IgD-negative memory B cell (primary cell): Measurements from ENCODE around the gene SRC. TPM values are rescaled to one million over a fixed set of nuclear protein-coding genes. Genes with fewer than 3 reads are reported as not detected.

ENCODE experiments used
- H3K27ac Mint-ChIP-seq, 3 donors: one replicate each; pipeline ENCODE4 v1.8.0; 2020 to 2022; ENCODE audit warnings: mild to moderate bottlenecking in 3 of 3, mixed read lengths in 3 of 3, moderate library complexity in 1 of 3
- H3K27me3 Mint-ChIP-seq: one replicate; pipeline ENCODE4 v1.8.0; 2021; ENCODE audit warnings: mixed read lengths
- H3K36me3 Mint-ChIP-seq: one replicate; pipeline ENCODE4 v1.8.0; 2020; ENCODE audit warnings: mild to moderate bottlenecking, mixed read lengths
- H3K4me1 Mint-ChIP-seq, 3 donors: one replicate each; pipeline ENCODE4 v1.8.0; 2020 to 2022; ENCODE audit warnings: mixed read lengths in 3 of 3, mild to moderate bottlenecking in 1 of 3
- H3K4me3 Mint-ChIP-seq, 4 donors: one replicate each; pipeline ENCODE4 v1.8.0; 2020 to 2022; ENCODE audit warnings: mild to moderate bottlenecking in 4 of 4, mixed read lengths in 4 of 4, moderate library complexity in 3 of 4
- H3K9me3 Mint-ChIP-seq, 3 donors: one replicate each; pipeline ENCODE4 v1.8.0; 2020 to 2021; ENCODE audit warnings: mixed read lengths in 3 of 3, mild to moderate bottlenecking in 1 of 3
- polyA plus RNA-seq: library from polyadenylated mRNA; unstranded; fragments of 300-500 nt; fragmentation: Illumina TruSeq; gene quantifications from one replicate; pipeline ENCODE4 v1.2.3, GENCODE V29; 2021

SRC gene
- polyA plus RNA-seq, 1 donor from 2014 or later, result 2.3 TPM

- Mint-ChIP-seq H3K36me3 (peaks cover 3% of the 10 kb centered on the region), H3K9me3 (no peaks in the 10 kb centered on the region), H3K4me1 (peaks cover 0 to 3% (median 2%) of the 10 kb centered on the region in 3 donors), H3K27me3 (peaks cover 16% of the 10 kb centered on the region), H3K27ac (peak overlapping the region in 1 of 3 donors; percentile 91), H3K4me3 (no peak overlapping the region)
These were observed 76.0 kb downstream of the SRC start for GRCh38 chr20:37421988-37422387.

DNA sequence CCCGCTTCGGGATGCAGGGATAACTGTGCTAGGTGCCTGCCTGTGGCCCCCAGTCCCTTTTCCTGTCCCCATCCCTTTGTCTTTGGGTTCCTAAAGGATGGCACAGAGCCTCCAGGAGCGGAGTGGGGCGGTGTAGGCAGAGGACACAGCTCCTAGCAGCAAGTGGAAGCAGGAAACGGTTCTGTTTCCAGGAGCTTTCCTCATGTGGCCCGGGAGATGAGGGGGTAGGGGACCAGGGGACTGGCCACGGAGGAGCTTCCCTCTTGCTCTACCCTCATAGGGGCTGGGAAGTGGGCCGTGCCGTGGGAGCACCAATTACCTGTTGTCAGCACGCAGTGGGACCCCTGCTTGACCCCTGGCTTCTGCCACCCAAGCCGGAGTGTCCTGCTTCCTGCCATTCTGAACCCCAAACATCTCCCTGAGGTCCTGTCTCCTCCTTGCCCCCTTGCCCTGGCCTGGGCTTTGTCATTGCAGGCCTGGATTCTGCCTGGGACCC is 76.9 kb downstream of the SRC start:
- H3K36me3 Mint-ChIP-seq, result peaks cover 3% of the 10 kb centered on the region
- H3K27ac Mint-ChIP-seq, result no peak overlapping the region
- no peak overlapping the region for H3K4me3 Mint-ChIP-seq
- peaks cover 16% of the 10 kb centered on the region for H3K27me3 Mint-ChIP-seq
- peaks cover 0 to 3% (median 2%) of the 10 kb centered on the region in 3 donors for H3K4me1 Mint-ChIP-seq
- no peaks in the 10 kb centered on the region for H3K9me3 Mint-ChIP-seq

DNA sequence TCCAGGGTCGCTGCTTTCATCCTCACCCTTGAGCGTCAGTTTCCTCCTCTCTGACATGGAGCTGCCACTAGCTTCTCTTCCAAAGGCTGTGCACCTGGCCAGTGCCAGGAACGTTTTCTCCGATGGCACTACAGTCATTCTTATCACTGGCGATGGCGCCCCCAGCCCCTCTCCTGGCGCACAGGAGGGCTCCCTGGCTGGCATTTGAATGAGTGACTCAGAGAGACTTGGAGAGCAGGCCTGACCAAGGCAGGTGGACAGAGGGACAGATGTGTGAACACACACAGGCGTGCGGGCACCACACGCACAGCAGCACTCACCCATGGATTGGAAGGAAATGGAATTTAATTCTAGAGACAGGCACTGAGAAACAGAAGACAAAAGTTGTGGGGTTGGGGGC is 77.6 kb downstream of the SRC start:
- Mint-ChIP-seq H3K27ac (no peak overlapping the region), H3K4me1 (peaks cover 0 to 3% (median 2%) of the 10 kb centered on the region in 3 donors), H3K36me3 (peaks cover 3% of the 10 kb centered on the region), H3K9me3 (no peaks in the 10 kb centered on the region), H3K4me3 (no peak overlapping the region), H3K27me3 (peaks cover 16% of the 10 kb centered on the region)

GRCh38 chr20:37424062-37424851 is 78.3 kb downstream of the SRC start:
- no peak overlapping the region for H3K4me3 Mint-ChIP-seq
- peaks cover 3% of the 10 kb centered on the region for H3K36me3 Mint-ChIP-seq
- peaks cover 0 to 3% (median 2%) of the 10 kb centered on the region in 3 donors for H3K4me1 Mint-ChIP-seq
- H3K27ac Mint-ChIP-seq, result no peak overlapping the region
- H3K27me3 Mint-ChIP-seq, result peaks cover 16% of the 10 kb centered on the region
- H3K9me3 Mint-ChIP-seq, result no peaks in the 10 kb centered on the region

- Mint-ChIP-seq H3K4me3 (no peak overlapping the region), H3K27me3 (peaks cover 16% of the 10 kb centered on the region), H3K36me3 (peaks cover 3% of the 10 kb centered on the region), H3K9me3 (no peaks in the 10 kb centered on the region), H3K27ac (no peak overlapping the region), H3K4me1 (peaks cover 0 to 3% (median 2%) of the 10 kb centered on the region in 3 donors)
These were observed 79.2 kb downstream of the SRC start for GRCh38 chr20:37425103-37425625.

- Mint-ChIP-seq H3K27ac (no peak overlapping the region), H3K4me1 (peaks cover 0 to 2% (median 0%) of the 10 kb centered on the region in 3 donors), H3K4me3 (no peak overlapping the region), H3K9me3 (no peaks in the 10 kb centered on the region), H3K36me3 (no peaks in the 10 kb centered on the region), H3K27me3 (peaks cover 12% of the 10 kb centered on the region)
These were observed 80.2 kb downstream of the SRC start for GRCh38 chr20:37426106-37426505.

DNA sequence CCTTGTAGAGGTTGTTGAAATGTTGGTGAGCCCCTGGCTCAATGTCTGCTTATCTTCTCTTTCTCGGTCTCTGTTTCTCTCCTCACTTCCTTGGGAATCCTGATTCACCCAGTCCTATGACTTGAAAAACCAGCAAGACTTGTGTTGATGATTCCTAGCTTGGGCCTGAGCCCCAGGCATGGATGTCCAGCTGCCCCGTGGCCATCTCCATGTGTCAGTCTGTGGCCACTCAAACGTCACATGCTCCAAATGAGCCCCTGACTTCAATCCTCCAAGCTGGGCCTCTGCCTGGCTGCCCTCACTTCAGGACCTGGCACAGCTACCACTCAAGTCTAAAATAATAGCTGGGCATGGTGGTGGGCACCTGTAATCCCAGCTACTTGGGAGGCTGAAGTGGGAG is 81.0 kb downstream of the SRC start:
- Mint-ChIP-seq H3K27ac (no peak overlapping the region), H3K4me3 (no peak overlapping the region), H3K27me3 (peaks cover 12% of the 10 kb centered on the region), H3K36me3 (no peaks in the 10 kb centered on the region), H3K9me3 (no peaks in the 10 kb centered on the region), H3K4me1 (peaks cover 0 to 2% (median 0%) of the 10 kb centered on the region in 3 donors)

GRCh38 chr20:37430044-37430443 is 84.1 kb downstream of the SRC start:
- no peak overlapping the region for H3K4me3 Mint-ChIP-seq
- no peaks in the 10 kb centered on the region for H3K36me3 Mint-ChIP-seq
- H3K27ac Mint-ChIP-seq, result no peak overlapping the region
- H3K4me1 Mint-ChIP-seq, result no peaks in the 10 kb centered on the region
- no peaks in the 10 kb centered on the region for H3K9me3 Mint-ChIP-seq
- no peaks in the 10 kb centered on the region for H3K27me3 Mint-ChIP-seq

DNA sequence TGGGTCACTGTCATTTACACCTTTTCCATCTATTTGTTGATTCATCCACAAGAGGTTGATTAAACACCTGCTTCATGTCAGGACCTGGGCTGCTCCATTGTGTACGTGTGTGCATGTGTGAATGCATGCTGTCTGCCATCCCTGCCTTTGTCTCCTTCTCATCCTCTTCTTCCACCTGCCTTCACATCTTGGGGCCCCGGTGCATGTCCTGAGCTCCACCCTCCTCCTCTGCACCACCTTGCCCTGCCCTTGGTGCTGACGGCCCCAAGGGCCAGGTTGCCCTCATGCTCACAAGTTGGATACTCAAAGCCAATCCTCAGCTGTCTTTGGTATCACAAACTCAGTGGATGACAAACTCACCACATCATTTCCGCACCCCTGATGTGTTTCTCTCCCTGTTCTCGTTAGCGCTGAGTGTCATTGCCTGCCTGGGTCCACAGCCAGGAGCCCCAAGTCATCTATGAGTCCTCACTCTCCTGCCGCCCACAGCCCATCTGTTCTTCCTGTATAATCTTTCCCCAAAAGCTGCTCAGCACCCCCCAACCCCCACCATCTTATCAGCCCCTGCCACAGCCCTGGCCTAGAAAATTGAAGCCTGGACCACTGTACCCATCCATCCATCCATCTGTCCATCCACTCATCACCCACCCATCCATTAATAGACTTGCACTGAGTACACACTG is 85.0 kb downstream of the SRC start:
- H3K27me3 Mint-ChIP-seq, result no peaks in the 10 kb centered on the region
- no peaks in the 10 kb centered on the region for H3K9me3 Mint-ChIP-seq
- no peak overlapping the region for H3K27ac Mint-ChIP-seq
- H3K36me3 Mint-ChIP-seq, result no peaks in the 10 kb centered on the region
- no peak overlapping the region for H3K4me3 Mint-ChIP-seq
- no peaks in the 10 kb centered on the region for H3K4me1 Mint-ChIP-seq

DNA sequence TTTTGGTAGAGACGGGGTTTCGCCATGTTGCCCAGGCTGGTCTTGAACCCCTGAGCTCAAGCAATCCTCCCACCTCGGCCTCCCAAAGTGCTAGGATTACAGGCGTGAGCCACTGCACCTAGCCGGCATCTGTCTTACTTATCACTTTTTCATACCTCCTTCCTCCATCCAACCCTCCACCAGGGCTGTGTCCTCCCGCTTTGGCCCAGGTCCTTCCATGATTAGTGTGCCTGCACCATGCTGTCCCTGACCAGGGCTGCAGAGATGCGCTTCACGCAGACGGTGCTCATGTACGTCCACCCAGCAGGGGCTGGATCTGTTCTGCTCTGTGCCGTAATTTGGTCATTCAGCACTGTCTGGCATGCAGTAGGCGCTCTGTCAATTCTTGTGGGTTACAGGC is 85.8 kb downstream of the SRC start:
- Mint-ChIP-seq H3K27me3 (no peaks in the 10 kb centered on the region), H3K36me3 (no peaks in the 10 kb centered on the region), H3K4me1 (no peaks in the 10 kb centered on the region), H3K27ac (no peak overlapping the region), H3K4me3 (no peak overlapping the region), H3K9me3 (no peaks in the 10 kb centered on the region)

- no peaks in the 10 kb centered on the region for H3K36me3 Mint-ChIP-seq
- no peak overlapping the region for H3K27ac Mint-ChIP-seq
- no peak overlapping the region for H3K4me3 Mint-ChIP-seq
- no peaks in the 10 kb centered on the region for H3K4me1 Mint-ChIP-seq
- no peaks in the 10 kb centered on the region for H3K9me3 Mint-ChIP-seq
- peaks cover 4% of the 10 kb centered on the region for H3K27me3 Mint-ChIP-seq
These were observed 86.7 kb downstream of the SRC start for GRCh38 chr20:37432606-37433005.

- Mint-ChIP-seq H3K27ac (no peak overlapping the region), H3K36me3 (no peaks in the 10 kb centered on the region), H3K9me3 (peaks cover 0 to 2% (median 0%) of the 10 kb centered on the region in 3 donors), H3K4me3 (no peak overlapping the region), H3K4me1 (peaks cover 0 to 1% (median 0%) of the 10 kb centered on the region in 3 donors), H3K27me3 (peaks cover 19% of the 10 kb centered on the region)
These were observed 89.7 kb downstream of the SRC start for GRCh38 chr20:37435607-37436006.

DNA sequence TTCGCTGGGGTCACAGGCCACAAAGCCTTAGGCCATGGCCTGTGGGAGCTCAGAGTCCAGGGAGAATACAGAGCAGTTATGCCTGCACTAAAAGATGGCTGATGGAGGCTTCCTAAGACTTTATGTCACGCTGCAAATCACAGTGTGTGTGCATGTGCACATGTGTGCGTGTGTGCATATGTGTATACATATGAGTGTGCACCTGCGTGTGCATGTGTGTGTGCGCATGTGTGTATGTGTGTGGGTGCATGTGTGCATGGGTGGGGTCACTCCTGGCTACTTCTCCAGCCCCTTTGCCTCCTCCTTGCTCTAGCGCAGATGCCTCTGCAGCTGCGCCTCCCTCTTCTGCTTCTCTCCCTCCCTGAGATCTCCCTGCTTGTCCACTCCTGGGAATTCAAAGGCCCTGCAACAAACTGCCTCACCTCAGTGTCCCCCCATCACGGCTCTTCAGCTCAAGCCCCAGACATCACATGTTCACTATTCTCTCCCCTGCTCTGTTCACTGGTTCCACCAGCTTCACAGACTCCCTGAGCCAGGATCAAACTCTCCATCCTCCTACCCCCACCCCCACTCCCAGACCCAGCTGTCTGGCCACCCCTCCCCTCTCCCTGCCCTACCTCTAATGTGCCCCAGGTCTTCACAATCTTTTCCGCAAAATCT is 90.7 kb downstream of the SRC start:
- peaks cover 19% of the 10 kb centered on the region for H3K27me3 Mint-ChIP-seq
- H3K27ac Mint-ChIP-seq, result no peak overlapping the region
- peaks cover 0 to 2% (median 0%) of the 10 kb centered on the region in 3 donors for H3K9me3 Mint-ChIP-seq
- no peak overlapping the region for H3K4me3 Mint-ChIP-seq
- H3K4me1 Mint-ChIP-seq, result peaks cover 0 to 1% (median 0%) of the 10 kb centered on the region in 3 donors
- H3K36me3 Mint-ChIP-seq, result no peaks in the 10 kb centered on the region

DNA sequence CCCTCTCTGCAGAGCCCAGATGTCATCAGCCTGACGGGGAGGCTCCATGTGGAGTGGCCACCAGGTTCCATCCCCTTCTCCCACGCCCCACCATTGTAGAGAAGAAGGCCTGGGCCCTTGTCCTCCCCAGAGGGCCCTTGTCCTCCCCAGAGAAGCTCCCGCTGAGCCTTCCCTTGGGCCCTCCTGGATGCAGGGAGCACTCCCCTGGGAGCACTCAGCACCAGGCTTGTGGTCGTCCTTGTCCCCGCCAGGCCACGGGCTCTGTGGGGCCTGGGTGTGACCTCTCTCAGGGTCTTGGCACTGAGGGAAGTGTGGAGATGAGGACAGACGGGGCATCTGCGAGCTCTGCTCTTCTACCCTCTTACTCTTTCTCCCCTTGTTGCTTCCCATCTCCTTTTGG is 91.7 kb downstream of the SRC start:
- peaks cover 0 to 1% (median 0%) of the 10 kb centered on the region in 3 donors for H3K4me1 Mint-ChIP-seq
- H3K27me3 Mint-ChIP-seq, result peaks cover 19% of the 10 kb centered on the region
- no peaks in the 10 kb centered on the region for H3K36me3 Mint-ChIP-seq
- H3K27ac Mint-ChIP-seq, result no peak overlapping the region
- H3K4me3 Mint-ChIP-seq, result no peak overlapping the region
- peaks cover 0 to 2% (median 0%) of the 10 kb centered on the region in 3 donors for H3K9me3 Mint-ChIP-seq
